CD4-positive, alpha-beta T cell treated with Interleukin-17A for 1 hour (primary cell): ENCODE results near the gene CCNY.
A peak's percentile ranks its signal among the peaks of the same experiment; 100 is the strongest.
"Not testable (repeated sequence)": the region's sequence is repeated elsewhere in the genome, so short reads cannot be mapped to it uniquely, and the experiment has no call there.

Experiments
- DNase-seq: peaks from one replicate; pipeline ENCODE4 v3.0.0-alpha.2; 2020

CCNY gene

DNA sequence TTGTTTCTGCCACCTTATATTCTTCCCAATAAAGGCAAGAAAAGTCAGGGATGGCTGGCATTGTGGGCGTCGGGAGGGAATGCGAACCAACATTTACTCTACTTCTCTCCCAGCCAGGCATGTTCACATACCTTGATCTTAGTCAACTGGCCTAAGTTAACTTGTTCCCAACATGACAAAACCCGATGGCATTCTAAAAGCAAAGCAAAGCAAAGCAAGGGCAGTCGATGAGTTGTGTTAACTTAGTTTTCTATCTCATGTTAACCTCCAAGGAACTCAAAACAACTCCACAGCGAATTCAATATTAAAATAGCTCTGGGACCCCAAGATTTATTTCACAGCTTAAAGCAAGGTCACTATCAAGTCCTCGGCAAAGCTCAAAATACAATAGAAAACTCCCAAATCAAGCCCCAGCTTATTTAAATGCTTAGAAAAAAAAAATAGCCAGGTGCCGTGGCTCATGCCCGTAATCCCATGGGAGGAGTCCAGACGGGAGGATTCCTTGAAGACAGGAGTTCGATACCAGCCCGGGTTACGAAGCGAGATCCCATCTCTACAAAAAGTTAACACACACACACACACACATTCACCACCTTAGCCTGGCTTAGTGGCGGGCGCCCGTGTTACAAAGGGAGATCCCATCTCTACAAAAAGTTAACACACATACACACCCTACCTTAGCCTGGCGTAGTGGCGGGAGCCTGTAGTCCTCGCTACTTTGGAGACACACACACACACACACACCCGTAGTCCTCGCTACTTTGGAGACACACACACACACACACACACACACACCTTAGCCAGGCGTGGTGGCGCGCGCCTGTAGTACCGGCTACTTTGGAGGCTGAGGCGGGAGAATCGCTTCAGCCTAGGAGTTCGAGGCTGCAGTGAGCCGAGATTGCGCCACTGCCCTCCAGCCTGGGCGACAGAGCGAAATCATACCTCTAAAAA lies 901 bp upstream of the CCNY start:
- DNase-seq = peak; percentile 39

DNA sequence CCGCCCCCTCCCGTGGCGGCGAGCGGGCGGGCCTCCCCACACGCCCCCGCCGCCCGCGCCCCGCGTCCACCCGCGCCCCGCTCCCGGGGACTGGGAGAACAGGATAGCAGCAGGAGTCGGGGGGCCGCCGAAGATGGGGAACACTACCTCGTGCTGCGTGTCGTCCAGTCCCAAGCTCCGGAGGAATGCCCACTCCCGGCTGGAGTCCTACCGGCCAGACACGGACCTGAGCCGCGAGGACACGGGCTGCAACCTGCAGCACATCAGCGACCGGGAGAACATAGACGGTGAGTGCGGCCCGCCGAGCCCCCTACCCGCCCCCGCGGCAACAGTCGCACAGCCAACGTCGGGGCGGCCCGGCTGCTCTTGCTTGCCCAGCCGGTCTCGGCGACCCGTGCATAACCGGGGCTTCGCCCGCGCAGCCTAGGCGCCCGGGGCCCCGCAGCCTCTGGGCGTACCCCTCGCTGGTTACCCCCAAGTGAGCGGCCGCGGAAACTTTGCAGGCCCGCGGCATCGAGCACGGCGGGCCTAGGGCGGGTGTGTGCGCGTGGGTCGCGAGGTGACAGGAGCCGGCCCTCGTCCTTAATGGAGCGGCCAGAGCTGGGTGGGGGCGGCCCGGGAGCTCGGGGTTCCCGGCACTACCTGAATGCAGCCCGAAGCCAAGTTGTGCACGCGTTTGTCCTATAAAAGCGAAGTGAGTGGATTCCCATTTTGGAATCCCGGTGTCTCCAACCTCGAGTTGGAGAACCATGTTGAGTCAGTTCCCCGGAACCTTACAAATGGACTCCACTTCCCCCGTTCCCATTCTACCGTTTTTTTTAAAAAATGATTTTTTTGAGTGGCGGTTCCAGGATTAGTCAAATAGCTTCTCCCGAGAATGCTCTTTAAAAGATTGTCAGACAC lies 863 bp downstream of the CCNY start:
- DNase-seq = peak; percentile 24

DNA sequence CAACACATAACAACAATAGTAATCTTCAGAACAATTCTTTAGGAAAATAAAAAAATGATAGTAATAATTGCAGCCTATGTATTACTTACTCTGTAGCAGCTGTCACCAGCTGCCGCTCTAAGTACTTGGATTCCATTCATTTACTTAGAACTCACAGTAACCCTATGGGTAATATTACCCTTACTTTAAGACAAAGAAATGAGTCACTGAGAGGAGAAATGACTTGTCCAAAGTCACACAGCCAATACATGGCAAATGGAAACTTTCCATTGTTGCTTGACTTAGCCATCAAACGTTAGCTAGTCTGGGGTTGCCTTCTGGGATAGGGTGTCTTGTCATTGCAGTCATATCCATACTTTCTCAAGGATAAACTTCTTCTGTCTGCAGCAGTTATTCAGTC lies 3.6 kb downstream of the CCNY start:
- no peak for DNase-seq

DNA sequence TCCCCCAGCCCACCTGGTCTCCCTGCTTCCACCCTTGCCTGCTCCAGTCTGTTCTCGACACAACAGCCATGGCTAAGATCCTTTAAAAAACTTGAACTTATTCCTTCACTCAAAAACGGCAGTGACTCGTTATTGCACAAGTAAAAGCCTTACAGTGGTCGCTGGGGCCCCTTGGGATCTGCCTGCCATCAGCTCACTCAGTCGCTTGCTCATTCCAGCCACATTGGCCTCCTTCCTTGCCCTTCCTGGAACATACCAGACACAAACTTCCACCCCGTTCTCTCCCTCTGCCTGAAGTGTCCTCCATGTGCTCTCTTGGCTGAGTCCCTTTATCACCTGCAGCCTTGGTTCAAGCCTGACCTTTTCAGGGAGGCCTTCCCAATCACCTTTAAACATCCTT lies 4.7 kb downstream of the CCNY start:
- DNase-seq = no peak

DNA sequence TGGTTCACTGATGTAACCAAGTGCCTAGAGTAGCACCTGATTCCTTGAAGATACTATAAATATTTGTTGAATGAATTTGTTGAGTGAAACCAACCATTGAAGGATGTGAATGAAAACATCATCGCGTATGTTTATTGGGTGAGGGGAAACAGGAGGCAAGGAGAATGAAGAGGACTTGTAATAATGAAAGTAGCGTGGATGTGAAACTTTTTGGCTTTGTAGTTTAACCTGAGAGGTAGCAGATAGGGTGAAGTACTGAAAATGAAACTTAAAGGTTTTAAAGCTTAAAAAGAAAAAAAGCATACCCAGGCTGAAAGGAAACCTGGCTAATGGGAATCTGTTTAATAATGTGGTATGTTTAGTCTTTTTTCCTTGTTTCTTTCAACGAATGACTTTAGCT lies 5.2 kb downstream of the CCNY start:
- DNase-seq = peak; percentile 48

DNA sequence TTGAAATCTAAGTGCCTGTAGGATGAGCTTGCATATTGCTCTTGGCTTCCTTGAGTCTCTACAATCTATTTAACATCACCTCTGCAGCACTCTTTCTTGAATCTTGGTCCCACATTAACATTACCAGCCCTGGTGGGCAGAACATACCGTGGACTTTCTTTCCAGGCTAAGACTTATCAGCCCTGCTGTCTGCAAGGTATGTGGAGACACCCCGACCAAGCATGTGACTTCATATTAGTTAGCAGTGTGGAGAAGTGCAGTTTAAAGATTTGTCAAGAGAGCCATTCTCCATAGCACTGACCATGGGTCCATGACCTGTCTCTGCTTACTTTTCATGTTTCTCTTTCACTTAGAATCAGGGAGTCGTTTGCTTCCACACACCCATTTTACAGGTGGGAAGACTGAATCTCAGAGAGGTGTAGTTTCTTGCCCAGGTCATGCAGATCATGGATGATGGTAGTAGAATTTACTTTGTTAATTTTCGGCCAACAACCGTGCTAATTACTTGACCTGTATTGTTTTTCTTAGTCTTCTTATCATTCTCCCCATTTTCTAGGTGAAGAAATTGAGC lies 6.0 kb downstream of the CCNY start:
- no peak for DNase-seq

DNA sequence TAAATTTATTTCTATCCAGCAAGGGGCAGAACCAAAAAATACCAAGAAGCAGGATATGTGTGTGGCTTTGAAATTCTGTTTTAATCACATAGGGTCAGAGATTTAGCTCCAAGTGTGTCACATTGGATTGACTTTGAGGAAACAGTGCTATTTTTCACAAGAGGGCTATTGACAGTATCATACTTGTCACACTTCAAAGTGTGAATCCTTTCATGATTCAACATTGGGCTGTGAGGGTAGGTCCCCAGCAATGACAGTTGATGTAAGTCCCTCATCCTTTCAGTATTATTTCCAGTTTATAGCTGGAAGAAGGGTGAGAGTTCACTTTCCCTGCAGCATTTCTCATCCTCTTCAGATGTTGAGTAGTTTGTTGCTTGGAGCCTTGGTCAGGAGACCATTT lies 7.4 kb downstream of the CCNY start:
- no peak for DNase-seq

DNA sequence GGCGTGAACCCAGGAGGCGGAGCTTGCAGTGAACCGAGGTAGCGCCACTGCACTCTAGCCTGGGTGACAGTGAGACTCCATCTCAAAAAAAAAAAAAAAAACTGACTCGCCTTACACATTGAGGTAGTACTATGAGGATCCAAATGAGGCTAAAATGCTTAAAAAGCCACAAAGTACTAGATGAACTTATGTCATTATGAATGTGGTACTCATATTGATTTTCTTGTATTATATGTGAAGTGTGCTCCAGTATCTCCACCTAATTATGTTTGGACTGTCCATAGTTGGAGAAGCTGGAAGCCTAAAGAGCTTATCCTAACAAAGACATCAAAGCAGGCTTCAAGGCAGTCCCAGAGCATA lies 9.1 kb downstream of the CCNY start:
- DNase-seq = no peak

DNA sequence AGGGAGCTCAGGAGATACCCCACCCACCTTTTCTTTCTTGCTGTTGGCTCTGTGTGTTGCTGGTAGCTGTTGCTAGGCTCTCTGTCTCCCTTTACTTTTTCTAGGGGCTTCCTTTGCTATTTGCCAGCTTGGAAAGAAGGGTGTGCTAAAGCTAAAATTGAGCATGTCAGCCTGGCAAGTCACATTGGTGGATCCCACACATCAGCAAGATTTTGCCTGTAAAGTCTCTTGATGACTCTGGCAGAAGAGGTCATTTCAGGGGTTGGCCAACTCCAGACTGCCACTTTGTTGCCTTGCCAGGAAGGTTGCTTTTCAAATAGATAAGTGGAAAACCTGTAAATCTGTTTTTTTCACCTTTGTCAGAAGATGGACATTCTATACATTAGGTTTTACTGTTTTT lies 9.9 kb downstream of the CCNY start:
- no peak for DNase-seq

DNA sequence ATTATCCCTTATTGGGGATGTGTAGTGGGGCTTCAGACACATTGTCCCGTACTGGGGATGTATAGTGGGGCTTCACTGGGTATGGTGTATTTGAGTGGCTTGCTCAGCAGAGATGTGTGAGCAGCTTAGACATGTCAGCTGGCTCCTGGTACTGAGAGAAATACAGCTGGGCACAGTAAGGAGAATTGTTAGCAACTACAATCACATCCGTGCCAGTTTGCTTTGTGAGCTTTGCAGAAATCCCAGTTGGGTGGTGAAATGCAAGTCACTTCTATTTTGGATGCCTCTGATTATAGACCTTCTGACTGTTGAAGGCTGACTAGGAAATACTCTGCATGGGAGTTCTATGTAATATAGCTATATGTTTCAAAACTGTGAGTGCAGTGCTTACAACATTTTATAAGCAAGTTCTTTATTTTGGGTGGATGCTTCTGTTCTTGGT lies 10.8 kb downstream of the CCNY start:
- no peak for DNase-seq

DNA sequence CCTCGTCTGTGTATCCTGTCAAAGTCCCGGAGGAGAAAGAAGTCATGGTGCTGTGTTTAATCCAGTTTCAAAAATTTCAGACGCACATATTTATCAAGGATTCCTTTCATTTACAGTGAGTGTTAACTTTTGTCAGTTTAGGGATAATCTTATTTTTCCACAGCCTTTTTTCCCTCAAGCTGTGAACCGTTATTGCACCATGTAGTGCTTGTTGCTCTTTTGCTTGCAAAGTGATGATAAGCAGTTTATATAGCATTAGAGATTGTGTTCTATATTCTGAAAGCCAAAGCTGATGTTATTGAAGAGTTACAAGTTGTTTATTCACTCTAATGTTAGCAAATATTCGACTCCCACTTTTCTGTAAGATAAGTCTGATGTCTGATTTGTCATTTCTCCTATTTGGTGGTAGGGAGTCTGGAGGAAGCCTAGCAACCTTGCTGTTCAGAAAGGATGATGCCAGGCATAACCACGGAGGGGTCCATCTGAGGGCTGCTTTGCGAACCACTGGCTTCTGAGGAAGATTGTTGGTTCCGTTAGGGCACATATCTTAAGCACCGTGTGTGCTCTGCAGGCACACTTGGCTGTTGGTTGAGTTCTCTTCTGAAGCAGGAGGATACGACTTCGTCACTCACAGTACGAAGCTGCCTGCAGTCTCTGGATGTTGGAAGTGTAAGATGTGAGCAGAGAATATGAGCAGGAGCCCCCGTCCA lies 11.7 kb downstream of the CCNY start:
- no peak for DNase-seq

DNA sequence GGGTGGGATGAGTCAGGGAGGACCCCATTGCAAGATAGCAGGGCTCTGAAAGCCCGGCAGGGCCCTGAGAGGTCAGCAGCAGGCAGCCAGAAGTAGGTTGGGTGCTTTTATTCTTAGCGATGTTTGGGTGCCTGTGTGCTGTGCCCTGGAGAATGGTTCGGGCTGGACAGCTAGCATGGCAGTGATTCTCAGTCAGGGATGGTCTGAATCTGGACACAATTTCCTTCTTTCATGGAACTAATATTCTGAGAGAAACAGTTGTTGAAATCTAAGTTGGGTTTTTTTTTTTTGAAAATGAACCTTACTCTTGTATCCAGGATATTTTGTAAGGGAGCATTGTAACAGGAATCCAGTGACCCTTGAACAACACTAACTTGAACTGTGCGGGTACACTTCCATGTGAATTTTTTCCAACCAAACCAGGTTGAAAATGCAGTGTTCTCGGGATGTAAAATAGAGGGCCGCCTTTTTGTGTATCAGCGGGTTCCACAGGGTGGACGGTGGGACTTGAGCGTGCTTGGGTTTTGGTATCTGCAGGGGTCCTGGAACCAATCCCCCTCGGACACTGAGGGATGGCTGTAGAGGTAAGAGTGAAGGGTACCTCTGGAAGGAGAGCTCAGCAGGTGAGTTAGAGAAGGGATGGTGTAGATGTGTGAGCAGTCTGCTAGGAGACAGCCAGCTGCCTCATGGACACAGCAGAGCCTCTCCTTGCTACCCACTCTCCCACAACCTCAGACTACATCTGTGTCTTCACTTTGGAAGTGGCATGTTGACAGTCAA lies 12.5 kb downstream of the CCNY start:
- no peak for DNase-seq

DNA sequence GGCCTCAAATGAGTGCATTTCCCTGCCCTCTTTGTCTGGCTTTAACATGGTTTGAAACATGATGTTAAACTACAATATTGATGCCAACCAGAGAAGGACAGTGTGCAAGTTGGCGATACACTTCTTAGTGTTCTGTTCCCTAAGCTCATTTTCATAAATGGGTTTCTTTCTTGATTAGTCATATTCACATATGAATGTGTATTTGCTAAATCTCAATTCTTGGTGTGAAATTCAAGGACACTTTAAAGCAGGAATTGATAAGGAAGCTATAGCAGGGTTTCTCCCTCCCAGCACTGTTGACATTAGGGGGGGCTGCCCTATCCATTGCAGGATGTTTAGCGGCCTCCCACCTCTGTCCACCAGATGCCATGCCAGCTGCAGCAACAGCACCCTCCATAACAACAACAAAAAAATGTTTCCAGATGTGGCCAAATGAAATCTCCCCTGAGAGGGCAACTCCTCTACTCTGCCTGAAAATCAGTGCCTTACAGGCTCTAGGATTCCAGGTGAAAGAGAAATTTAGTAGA lies 13.1 kb downstream of the CCNY start:
- DNase-seq = no peak

DNA sequence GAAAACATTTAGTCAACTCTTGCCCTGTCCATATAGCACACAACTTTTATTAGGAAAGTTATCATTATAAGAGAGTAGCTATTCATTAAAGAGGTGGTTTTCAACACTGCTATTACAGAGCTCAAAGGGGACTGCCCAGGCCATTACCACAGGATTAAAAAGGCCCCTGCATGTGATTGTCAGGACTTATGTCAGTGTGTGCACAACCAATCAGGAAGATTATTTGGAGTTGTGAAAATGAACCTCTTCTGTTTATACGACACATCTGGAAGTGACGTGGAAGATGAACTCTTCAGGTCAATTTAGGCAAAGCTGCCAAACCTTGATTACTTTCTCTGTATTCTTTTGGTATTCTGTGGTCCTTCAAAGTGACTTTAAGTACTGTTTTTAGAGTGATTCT lies 14.7 kb downstream of the CCNY start:
- DNase-seq = no peak

DNA sequence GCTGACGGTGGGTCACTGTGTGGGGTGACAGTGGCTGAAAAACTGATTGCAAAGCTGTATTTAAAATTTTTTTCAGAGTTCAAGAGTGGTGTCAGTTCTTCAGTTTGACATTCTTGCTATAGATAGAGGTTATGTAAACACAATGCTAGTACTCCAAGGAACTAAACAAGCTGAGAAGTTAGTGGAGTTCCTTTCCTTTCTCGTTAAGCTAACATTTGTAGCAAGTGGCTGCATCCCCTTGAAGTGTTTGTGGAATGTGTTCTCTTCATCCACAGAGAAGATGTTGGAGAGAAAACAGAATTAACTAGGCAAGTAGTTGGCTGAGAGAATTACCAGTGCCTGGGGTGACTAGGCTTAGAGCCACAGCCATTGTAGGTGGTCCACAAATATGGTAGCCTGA lies 15.8 kb downstream of the CCNY start:
- DNase-seq = no peak

DNA sequence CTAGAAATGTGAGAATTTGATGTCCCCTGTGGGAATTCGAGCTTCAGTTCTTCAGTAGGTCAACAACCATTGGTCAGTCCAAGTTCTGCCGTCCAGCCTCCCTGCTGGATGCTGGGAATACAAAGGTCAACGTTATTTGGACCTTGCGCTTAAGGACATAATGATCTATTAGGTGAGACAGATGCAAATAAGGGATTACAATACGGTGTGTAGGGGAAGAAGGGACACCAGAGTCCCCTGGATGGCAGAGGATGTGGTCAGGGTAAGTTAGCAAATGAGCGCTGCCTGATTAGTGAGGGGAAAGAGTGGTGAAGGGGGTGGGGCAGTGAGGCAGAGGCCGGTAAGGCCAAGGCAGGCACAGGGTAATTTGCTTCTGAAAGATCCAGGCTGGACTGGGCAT lies 16.2 kb downstream of the CCNY start:
- peak; percentile 32 for DNase-seq

DNA sequence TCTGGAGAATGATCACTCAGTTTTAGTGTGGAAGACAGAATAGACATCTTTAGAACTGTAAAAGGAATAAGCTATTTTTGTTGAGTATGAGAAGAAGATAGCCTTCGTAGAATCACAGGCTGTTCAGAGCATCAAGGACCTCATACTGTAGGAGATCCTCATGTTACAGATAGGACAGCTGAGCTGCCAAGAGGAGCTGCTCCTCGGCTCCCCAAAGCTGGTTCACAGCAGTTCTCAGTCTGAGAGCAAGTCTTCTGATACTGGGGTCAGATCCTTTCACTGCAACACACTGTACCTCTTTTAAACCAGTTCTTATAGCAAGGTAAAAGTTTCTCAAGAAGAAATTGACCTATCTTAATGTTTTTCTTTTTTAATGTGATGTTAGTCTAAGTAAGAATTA lies 17.1 kb downstream of the CCNY start:
- DNase-seq = no peak

DNA sequence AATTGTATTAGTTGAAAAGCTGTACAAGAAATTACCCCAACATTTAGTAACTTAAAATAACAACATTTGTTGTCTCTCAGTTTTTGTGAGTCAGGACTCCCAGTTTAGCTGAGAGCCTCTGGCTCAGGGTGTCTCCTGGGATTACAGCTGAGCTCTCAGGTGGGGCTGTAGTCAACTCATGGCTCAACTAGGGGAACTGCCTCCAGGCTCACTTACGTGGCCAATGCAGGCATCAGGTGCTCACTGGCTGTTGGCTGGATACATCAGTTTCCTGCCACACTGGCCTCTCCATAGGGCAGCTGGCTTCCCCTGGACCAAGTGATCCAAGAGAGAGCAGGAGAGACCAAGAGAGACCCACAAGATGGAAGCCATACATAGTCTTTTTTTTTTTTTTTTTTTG lies 17.5 kb downstream of the CCNY start:
- DNase-seq = no peak

DNA sequence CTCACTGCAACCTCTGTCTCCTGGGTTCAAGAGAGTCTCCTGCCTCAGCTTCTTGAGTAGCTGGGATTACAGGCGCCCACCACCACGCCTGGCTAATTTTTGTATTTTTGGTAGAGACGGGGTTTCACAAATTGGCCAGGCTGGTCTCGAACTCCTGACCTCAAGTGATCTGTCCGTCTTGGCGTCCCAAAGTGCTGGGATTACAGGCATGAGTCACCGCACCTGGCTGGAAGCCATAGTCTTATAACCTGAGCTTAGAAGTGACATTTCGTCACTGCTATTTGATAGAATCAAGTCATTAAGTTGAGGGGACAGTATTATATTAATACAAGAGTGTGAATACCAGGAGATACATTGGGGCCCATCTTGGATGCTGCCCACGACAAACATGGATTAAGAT lies 17.9 kb downstream of the CCNY start:
- DNase-seq = not testable (repeated sequence)

DNA sequence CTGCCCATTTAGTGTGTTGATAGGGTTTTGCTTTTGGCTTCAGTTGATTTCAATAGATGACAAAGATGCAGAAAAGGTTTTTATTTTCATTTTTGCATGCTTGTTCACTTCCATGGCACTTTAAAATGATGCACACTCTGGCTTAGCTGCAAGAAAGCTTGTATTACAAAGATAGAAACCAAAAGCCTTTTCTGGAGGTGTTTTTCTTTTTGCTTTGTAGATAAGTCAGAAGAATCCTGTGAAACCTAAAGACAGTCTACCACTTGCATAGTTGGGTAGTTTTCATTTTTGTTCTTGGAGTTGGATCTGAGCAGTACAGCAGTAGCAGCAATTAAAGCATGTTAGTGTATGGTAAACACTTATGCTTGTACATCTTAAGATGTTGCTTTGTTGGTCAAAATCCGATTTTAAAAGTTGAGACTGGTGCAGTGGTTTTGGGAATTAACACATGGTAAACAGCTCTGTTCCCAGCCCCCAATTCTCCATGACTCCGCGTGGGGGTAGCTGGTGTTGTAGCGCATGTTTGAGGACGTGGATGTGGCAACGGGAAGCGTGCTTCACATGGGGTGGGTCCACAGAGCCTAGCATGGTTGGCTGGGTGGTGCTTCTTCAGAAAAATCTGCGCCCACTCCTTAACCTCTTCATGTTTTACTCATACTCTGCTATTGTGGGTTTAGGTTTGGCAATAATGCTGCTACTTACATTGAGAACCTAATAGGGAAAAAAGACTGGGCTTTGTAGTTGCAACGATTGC lies 19.8 kb downstream of the CCNY start:
- DNase-seq = no peak

DNA sequence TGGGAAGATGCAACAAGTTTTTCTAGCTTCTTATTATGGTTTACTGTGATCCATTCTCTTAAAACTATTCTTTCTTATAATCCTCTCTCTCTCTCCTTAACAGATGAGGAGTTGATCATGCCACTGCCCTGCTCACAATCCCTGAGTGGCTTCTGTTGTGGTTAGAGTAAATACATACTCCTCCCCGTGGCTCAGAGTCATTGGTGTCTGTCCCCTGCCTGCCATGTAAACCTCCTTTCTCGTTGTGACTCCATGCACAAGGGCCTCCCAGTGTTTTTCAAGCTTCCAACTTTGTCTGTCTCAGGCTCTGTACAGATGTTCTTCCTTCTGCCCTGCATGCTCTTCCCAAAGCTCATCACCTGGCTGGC lies 20.4 kb downstream of the CCNY start:
- no peak for DNase-seq
